LoVo (cell line): ENCODE results near the gene SULT1A1.
"Not testable (repeated sequence)": the region's sequence is repeated elsewhere in the genome, so short reads cannot be mapped to it uniquely, and the experiment has no call there.

Experiments used
- DNase-seq: peaks from one replicate; pipeline ENCODE4 v3.0.0-alpha.2; 2016; ENCODE audit warnings: low spot score

The SULT1A1 gene

DNA sequence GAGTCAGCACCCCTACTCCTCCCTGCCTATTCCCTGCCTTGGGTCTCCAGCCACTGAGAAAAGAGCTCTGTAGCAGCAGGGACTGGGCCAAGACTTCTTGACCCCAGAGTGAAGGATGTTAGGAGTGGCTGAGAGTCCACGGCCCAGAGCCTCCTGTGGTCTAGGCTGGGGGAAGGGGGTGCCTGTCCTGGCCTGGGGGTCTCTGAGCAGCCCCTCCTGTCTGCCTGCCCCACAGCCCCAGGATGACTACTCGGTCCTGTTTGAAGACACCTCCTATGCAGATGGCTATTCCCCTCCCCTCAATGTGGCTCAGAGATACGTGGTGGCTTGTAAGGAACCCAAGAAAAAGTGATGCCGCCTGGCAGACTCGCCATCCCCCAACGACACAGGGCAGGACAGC, 18.5 kb downstream of the SULT1A1 start:
- no peak for DNase-seq

- no peak for DNase-seq
These were observed 19.2 kb downstream of the SULT1A1 start for GRCh38 chr16:28590384-28591340.

GRCh38 chr16:28589930-28590329, 19.9 kb downstream of the SULT1A1 start:
- DNase-seq: no peak

DNA sequence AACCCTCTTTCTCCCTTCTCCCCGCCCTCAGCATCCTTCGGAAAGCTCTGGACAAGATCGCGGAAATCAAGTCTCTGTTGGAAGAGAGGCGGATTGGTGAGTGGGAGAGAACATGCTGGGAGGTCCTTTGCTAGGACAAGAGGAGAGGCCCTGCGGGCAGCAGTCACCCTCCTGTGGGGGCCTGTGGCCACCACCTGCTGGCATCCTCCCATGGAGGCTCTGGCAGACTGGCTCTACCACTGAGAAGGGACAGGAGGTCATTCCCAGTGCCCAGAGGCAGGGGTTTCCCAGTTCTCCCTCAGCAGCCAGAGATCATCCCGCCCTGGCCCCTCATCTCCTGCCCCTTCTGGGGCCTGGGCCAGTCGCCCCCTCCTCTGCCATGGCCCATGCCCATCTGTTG, 20.8 kb downstream of the SULT1A1 start:
- DNase-seq: no peak

GRCh38 chr16:28587386-28587785, 22.5 kb downstream of the SULT1A1 start:
- DNase-seq: no peak

DNA sequence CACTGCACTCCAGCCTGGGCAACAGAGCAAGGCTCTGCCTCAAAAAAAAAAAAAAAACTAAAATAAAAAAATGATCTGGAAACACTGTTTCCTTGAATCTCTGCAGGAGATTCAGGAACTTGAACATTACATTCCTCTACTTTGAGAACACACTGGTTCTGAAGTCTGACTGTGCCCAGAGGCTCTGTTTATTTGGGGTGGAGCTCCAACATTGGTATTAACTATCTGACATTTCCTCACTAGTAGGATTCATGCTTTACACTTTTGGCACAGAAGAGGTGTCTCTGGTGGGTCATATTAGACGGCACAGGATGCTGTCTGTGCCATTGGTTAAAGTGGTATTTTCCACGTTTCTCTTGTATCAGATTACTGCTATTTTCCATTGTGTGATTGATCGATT, 23.4 kb downstream of the SULT1A1 start:
- DNase-seq: no peak

- no peak for DNase-seq
These were observed 24.2 kb downstream of the SULT1A1 start for GRCh38 chr16:28585674-28586073.

DNA sequence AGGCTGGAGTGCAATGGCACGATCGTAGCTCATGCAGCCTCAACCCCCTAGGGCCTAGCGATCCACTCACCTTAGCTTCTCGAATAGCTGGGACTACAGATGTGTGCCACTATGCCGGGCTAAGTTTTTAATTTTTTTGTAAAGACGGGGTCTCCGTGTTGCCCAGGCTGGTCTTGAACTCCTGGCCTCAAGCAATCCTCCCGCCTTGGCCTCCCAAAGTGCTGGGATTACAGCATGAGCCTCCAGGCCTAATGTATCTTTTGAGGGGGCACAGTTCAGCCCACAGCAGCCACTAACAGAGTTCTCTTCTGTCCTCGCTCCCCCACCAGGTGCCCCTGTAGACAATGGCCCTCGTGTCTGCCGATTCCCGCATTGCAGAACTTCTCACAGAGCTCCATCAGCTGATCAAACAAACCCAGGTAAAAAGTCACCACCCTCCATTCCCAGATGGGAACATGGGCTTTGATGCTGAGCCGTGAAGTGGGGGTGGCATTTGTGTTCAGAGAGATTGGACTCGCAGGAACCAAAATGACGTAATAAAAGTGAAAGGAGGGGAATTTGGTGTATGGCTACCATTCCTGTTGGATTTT, 29.0 kb downstream of the SULT1A1 start:
- DNase-seq: no peak

DNA sequence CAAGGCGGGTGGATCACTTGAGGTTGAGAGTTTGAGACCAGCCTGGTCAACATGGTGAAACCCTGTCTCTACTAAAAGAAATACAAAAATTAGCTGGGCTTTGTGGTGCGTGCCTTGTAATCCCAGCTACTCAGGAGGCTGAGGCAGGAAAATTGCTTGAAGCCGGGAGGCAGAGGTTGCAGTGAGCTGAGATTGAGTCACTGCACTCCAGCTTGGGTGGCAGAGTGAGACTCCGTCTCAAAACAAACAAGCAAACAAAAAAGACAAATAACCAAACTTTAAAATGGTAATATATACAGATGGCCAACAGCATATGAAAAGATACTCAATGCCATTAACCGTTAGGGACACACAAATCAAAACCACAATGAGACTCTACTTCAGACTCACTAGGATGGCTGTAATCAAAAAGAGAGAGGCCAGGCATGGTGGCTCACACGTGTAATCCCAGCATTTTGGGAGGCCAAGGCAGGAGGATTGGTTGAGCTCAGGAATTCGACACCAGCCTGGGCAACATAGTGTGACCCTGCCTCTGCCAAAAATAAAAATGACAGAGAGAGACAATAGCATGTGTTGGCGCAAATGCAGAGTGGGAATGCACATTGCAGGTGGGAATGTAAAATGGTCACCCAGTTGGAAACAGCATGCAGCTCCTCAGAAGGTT, 34.3 kb downstream of the SULT1A1 start:
- no peak for DNase-seq

DNA sequence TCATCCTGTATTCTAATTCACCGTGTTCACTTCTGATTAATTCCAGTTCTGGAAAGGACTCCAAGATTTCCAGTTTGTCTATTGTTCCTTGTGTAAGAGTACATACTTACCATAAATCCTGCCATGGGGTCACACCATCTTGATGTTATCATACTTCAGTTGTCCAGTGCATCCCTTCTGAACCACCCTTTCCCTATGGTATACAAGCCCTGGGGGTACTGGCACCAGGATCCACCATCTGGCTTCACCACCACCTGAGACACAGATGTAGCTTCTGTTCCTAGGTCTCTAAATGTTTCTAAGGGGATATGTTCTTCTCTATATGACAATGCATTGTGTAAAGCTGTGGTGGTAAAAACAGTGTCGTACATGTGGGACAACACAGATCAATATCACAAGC, 34.9 kb downstream of the SULT1A1 start:
- DNase-seq: no peak

DNA sequence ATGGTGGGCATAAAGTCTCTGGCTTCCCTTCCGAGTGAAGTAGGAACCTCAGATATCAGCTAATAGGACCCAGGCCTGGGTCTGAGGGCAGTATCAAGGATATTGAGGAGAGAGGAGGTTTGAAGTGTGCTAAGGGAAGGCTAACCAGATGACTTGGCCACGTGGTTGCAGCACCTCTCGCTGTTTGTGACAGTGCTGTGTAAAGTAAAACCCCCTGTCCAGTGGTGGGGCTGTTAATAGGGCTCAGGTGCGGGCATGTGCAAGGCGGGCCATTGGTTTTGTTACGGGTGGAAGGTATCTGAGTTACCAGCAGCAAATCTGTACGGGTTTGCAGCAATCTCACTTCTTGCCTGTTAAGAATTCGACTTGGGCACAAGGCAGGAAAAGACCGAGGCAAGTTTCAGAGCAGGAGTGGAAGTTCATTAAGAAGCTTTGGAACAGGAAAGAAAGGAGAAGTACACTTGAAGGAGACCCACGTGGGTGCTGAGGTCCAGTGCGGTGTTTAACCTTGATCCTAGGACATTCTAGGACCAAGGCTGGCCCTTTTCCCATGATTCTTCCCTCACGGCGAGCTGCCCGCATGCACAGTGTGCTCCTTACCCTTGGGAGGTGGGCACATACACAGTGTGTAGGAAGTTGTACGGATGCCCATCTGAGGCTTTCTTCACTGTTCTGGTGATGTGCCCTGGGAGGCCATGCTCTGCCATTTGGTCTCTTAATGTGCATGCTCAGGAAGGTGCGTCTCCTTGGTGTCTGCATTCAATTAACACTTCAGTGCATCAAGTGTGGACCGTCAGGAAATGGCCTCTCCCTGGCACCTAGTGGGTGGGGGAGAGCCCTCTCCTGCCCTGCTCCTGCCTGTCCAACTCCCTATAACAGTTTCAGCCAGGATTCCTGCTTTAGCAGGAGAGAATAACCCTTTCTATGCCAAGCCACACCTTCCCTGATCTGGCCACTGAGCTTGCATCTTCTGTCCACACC, 35.8 kb downstream of the SULT1A1 start:
- no peak for DNase-seq

GRCh38 chr16:28572696-28573510, 36.9 kb downstream of the SULT1A1 start:
- DNase-seq: no peak

GRCh38 chr16:28569968-28570752, 39.7 kb downstream of the SULT1A1 start:
- DNase-seq: no peak

DNA sequence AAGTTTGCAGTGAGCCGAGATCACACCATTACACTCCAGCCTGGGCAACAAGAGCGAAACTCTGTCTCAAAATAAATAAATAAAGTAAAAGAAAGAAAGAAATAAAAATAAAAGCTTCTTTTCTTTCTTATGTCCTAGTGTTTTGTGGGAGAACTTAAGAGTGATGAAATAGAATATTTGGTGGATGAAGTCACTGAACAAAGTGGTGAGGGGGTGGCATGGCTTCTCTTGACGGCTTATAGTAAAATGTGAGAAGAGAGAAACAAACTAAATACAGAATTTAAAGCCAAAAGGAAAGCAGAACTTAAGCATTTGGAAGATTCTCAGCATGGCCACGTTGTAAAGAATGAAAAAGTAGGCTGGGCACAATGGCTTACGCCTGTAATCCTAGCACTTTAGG, 40.8 kb downstream of the SULT1A1 start:
- no peak for DNase-seq

DNA sequence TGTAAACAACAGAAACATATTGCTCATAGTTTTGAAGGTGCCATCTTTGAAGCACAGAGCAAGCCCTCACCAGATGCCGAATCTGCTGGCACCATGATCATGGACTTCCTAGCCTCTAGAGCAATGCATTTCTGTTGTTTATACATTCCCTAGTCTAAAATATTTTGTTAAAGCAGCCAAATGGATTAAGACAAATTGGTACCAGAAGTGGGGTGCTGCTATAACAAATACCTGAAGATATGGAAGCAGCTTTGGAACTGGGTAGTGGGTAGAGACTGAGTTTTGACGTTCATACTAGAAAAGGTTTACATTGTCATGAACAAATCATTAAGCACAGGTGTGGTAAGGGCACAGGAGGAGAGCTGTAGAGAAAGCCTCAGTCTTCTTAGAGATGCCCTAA, 42.6 kb downstream of the SULT1A1 start:
- DNase-seq: no peak

GRCh38 chr16:28566233-28566925, 43.5 kb downstream of the SULT1A1 start:
- DNase-seq: not testable (repeated sequence)

DNA sequence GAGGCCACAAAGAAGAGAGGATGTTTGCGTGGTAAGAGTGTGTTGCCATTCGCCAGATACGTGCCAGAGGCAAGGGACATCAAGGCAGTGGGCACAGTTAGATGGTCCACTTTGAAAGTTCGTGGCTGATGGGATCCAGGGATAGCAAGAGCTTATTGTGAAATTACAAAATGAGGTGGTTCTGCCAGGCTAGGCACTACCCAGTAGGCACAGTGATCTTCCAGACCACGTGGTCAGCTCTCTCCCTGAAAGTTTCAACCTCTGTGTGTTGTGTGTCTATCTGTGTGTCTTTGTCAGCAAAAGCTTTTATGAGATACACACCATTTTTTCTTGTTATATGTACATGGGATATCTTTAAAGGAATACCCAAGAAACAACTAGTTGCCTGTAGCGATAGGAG, 46.6 kb downstream of the SULT1A1 start:
- no peak for DNase-seq

DNA sequence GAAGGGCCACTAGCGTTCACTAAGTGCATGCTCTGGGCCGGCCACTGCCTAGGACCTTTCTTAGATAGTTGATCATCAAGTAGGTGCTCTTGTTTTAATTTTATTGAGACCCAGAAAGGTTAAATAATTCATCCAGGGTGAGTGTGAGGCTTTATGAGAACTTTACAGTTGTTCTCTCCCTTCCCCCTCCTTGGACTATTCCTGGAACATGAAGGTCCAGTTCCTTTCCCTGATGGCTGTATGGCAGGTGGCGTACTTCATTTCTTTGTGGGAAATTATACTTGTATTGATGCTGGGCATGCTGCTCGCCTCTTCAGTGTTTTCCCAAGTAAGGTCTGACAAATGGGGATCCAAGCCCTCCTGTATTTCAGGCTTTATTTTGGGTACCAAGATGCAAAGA, 47.6 kb downstream of the SULT1A1 start:
- no peak for DNase-seq

- no peak for DNase-seq
These were observed 48.2 kb downstream of the SULT1A1 start for GRCh38 chr16:28561557-28562187.
